Adrenal gland (tissue), 5 donors: ENCODE measurements around the gene SLC35D2.

Experiments used
- POLR2A ChIP-seq, 2 donors: fragments of 450-650 bp; IDR thresholded peaks; one replicate each; pipeline ENCODE4 v1.6.1; 2017; ENCODE audit warnings: antibody characterized with exemption in 2 of 2, mild to moderate bottlenecking in 2 of 2, moderate library complexity in 1 of 2
- TF ChIP-seq, protein P1 (sequence below), 6 experiments: fragments of 450-650 bp in 4 of 6; fragments of 200-600 bp in 2 of 6; sonication (generic) in 1 of 6; IDR thresholded peaks; 1 replicate in 5 of 6; 2 replicates in 1 of 6; pipeline versions ENCODE4 v1.5.1 to v1.8.0; 2016 to 2021; ENCODE audit warnings: antibody characterized with exemption in 6 of 6, mild to moderate bottlenecking in 2 of 6, moderate library complexity in 1 of 6
- donor health status: DM: no; HTN: no; CAD: no.

DNA sequence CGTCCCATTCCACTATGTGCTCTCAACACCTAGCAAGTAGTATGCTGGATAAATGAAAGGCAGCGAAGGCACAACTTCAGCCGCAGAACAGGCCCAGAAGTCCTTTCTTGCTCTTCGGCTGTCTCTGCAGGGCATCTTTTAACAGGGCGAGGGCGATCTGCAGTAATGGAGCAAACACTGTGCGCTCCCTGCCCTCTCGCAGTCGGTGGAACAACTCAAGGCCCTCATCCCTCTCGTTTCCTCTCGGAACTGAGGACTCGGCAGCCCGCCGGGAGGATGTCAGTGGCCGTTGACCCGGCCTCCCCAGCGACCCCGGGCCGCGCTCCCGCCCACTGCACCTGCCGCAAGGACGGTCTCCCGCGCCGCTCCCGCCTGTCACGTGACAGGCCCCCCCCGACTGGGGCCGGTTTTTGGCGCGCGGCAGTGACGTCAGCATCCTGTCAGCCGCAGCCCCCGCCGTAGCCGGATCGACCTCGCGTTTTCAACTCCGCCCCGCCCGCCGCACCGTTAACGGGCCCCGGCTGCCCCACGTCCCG is 33.6 kb upstream of the SLC35D2 start:
- peak in 1 of 2 donors; percentile 71 for TF ChIP-seq POLR2A (IDR thresholded peaks at IDR 0.05)
- TF ChIP-seq, protein P1, sequence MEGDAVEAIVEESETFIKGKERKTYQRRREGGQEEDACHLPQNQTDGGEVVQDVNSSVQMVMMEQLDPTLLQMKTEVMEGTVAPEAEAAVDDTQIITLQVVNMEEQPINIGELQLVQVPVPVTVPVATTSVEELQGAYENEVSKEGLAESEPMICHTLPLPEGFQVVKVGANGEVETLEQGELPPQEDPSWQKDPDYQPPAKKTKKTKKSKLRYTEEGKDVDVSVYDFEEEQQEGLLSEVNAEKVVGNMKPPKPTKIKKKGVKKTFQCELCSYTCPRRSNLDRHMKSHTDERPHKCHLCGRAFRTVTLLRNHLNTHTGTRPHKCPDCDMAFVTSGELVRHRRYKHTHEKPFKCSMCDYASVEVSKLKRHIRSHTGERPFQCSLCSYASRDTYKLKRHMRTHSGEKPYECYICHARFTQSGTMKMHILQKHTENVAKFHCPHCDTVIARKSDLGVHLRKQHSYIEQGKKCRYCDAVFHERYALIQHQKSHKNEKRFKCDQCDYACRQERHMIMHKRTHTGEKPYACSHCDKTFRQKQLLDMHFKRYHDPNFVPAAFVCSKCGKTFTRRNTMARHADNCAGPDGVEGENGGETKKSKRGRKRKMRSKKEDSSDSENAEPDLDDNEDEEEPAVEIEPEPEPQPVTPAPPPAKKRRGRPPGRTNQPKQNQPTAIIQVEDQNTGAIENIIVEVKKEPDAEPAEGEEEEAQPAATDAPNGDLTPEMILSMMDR (IDR thresholded peaks at IDR 0.05), result peak in 3 of 6 experiments; percentile 13 to 36 (median 19)
